Stomach (tissue), 9 donors: ENCODE results near the gene KPNA4. TPM values are rescaled to one million over a fixed set of nuclear protein-coding genes. Genes with fewer than 3 reads are reported as not detected.
"Not testable (repeated sequence)": the region's sequence is repeated elsewhere in the genome, so short reads cannot be mapped to it uniquely, and the experiment has no call there.

ENCODE experiments used
- DNase-seq, 2 donors: peaks; one replicate each; pipeline versions ENCODE4 v3.0.0 to v3.0.0-alpha.2; 2013 to 2019
- H3K27ac ChIP-seq, 5 donors: fragments of 200-600 bp in 4 of 5; sonication (generic) in 4 of 5; one replicate each; pipeline ENCODE4 v1.5.1; 2013 to 2019; ENCODE audit warnings: mild to moderate bottlenecking in 1 of 5, moderate library complexity in 1 of 5
- H3K27me3 ChIP-seq, 3 donors: fragments of 200-600 bp; sonication (generic); one replicate each; pipeline ENCODE4 v1.5.1; 2017 to 2019; ENCODE audit warnings: mixed run types in 1 of 3
- H3K36me3 ChIP-seq, 4 donors: fragments of 200-600 bp; sonication (generic); 1 replicate in 3 of 4; 2 replicates in 1 of 4; pipeline ENCODE4 v1.5.1; 2016 to 2019
- H3K4me1 ChIP-seq, 4 donors: fragments of 200-600 bp; sonication (generic); one replicate each; pipeline ENCODE4 v1.5.1; 2016 to 2019
- H3K4me3 ChIP-seq, 4 donors: fragments of 200-600 bp; sonication (generic) in 3 of 4; one replicate each; pipeline ENCODE4 v1.5.1; 2016 to 2019; ENCODE audit warnings: mild to moderate bottlenecking in 1 of 4
- H3K9me3 ChIP-seq, 4 donors: fragments of 200-600 bp; sonication (generic); one replicate each; pipeline ENCODE4 v1.5.1; 2016 to 2019
- CTCF ChIP-seq, 7 experiments: fragments of 450-650 bp in 4 of 7; fragments of 200-600 bp in 3 of 7; sonication (generic) in 3 of 7; IDR thresholded peaks; one replicate each; pipeline ENCODE4 v1.5.1; 2016 to 2019; ENCODE audit warnings: antibody characterized with exemption in 7 of 7, control low read depth in 2 of 7, mild to moderate bottlenecking in 1 of 7
- EP300 ChIP-seq: sonication (generic); formaldehyde crosslinking; IDR thresholded peaks from one replicate; pipeline ENCODE4 v1.6.1; 2017; ENCODE audit warnings: antibody characterized with exemption
- POLR2A ChIP-seq, 4 donors: fragments of 450-650 bp; IDR thresholded peaks; one replicate each; pipeline ENCODE4 v1.6.1; 2016; ENCODE audit warnings: antibody characterized with exemption in 4 of 4, control low read depth in 2 of 4, mild to moderate bottlenecking in 1 of 4, moderate library complexity in 1 of 4
- POLR2AphosphoS5 ChIP-seq, 3 donors: sonication (generic); formaldehyde crosslinking; IDR thresholded peaks; one replicate each; pipeline ENCODE4 v1.6.1; 2016; ENCODE audit warnings: antibody characterized with exemption in 3 of 3
- WGBS, 5 donors: extraction: QIAGEN DNeasy Blood & Tissue Kit in 3 of 5; methylation state at CpG; one replicate each; pipeline versions ENCODE4 v1.1.5 to v1.1.7; 2013 to 2018; 5-methylcytosine and 5-hydroxymethylcytosine counted together
- intact Hi-C: fragments of 100-400 bp; cut with DNase I; formaldehyde crosslinking; loops from one replicate; pipeline ENCODE4 v1.15.1; 2023; ENCODE audit warnings: low total_unique reads
- polyA plus RNA-seq, 3 donors: library from polyadenylated mRNA; stranded (reverse); fragments of 200-250 nt; gene quantifications; one replicate each; pipeline ENCODE4 v1.2.3, GENCODE V29; 2013
- total RNA-seq, 5 donors: library from RNA; depleted of rRNA; stranded (reverse); fragments of >200 nt; gene quantifications; one replicate each; pipeline versions ENCODE4 v1.1.0 to v1.2.3, GENCODE V29; 2014 to 2016
- donor health status: healthy with polysubstance abuse.
- donor health status: Bipolar disorder and iron deficiency.
- donor health status: healthy.

The KPNA4 gene
- total and polyA plus RNA-seq, 8 donors, result 3.8 to 41.7 (median 16.1) TPM

- Histone ChIP-seq H3K9me3 (no peaks in the 10 kb centered on the region), H3K36me3 (no peaks in the 10 kb centered on the region), H3K27me3 (no peaks in the 10 kb centered on the region), H3K4me1 (peaks cover 0 to under 1% (median 0%) of the 10 kb centered on the region in 4 donors), H3K27ac (no peak overlapping the region), H3K4me3 (no peak overlapping the region)
- WGBS, 5 donors, result 79 to 95% (median 84%) methylated on average over 3 of the region's 3 CpGs
- DNase-seq, result no peak
- TF ChIP-seq EP300, result no peak
- no peak for TF ChIP-seq CTCF (IDR thresholded peaks at IDR 0.05)
- no peak for TF ChIP-seq POLR2AphosphoS5 (IDR thresholded peaks at IDR 0.05)
- TF ChIP-seq POLR2A (IDR thresholded peaks at IDR 0.05), result no peak
- intact Hi-C loops, result no loop called here
Observed at GRCh38 chr3:160611141-160611540, 45.8 kb upstream of the KPNA4 start.

- Histone ChIP-seq H3K4me1 (no peaks in the 10 kb centered on the region), H3K36me3 (no peaks in the 10 kb centered on the region), H3K27me3 (no peaks in the 10 kb centered on the region), H3K9me3 (no peaks in the 10 kb centered on the region), H3K27ac (no peak overlapping the region), H3K4me3 (no peak overlapping the region)
- DNase-seq, result no peak
- intact Hi-C loops, result no loop called here
- TF ChIP-seq POLR2AphosphoS5 (IDR thresholded peaks at IDR 0.05) (no peak), EP300 (no peak), POLR2A (IDR thresholded peaks at IDR 0.05) (no peak), CTCF (IDR thresholded peaks at IDR 0.05) (no peak)
- WGBS, 5 donors, result 59 to 66% (median 66%) methylated on average over 2 of the region's 2 CpGs
Observed at GRCh38 chr3:160608870-160609269, 43.5 kb upstream of the KPNA4 start.

GRCh38 chr3:160607826-160608225, 42.5 kb upstream of the KPNA4 start:
- no peak for DNase-seq
- intact Hi-C loops, result no loop called here
- H3K27me3 ChIP-seq, result no peaks in the 10 kb centered on the region
- H3K27ac ChIP-seq, result no peak overlapping the region
- 59 to 91% (median 81%) methylated on average over 3 of the region's 3 CpGs for WGBS, 5 donors
- H3K9me3 ChIP-seq, result no peaks in the 10 kb centered on the region
- TF ChIP-seq EP300 (no peak), CTCF (IDR thresholded peaks at IDR 0.05) (no peak), POLR2A (IDR thresholded peaks at IDR 0.05) (no peak), POLR2AphosphoS5 (IDR thresholded peaks at IDR 0.05) (no peak)
- no peaks in the 10 kb centered on the region for H3K36me3 ChIP-seq
- H3K4me3 ChIP-seq, result no peak overlapping the region
- no peaks in the 10 kb centered on the region for H3K4me1 ChIP-seq

- no peak for TF ChIP-seq POLR2AphosphoS5 (IDR thresholded peaks at IDR 0.05)
- TF ChIP-seq POLR2A (IDR thresholded peaks at IDR 0.05), result no peak
- TF ChIP-seq EP300, result no peak
Observed at GRCh38 chr3:160605315-160605714, 39.9 kb upstream of the KPNA4 start.

GRCh38 chr3:160603845-160604244, 38.5 kb upstream of the KPNA4 start:
- WGBS, 5 donors, result 77 to 90% (median 84%) methylated on average over 3 of the region's 3 CpGs
- H3K27me3 ChIP-seq, H3K9me3 ChIP-seq, H3K36me3 ChIP-seq, H3K4me1 ChIP-seq, intact Hi-C loops, DNase-seq, H3K4me3 ChIP-seq, H3K27ac ChIP-seq: not testable (repeated sequence)

More at GRCh38 chr3:160605315-160605714, 39.9 kb upstream of the KPNA4 start:
- intact Hi-C loops, result no loop called here
- no peaks in the 10 kb centered on the region for H3K4me1 ChIP-seq
- DNase-seq, result no peak
- no peaks in the 10 kb centered on the region for H3K9me3 ChIP-seq
- no peaks in the 10 kb centered on the region for H3K36me3 ChIP-seq
- no peak overlapping the region for H3K27ac ChIP-seq
- no peaks in the 10 kb centered on the region for H3K27me3 ChIP-seq
- no peak overlapping the region for H3K4me3 ChIP-seq
